Measurements from ENCODE around the gene GJB2.
"Not testable (repeated sequence)": the region's sequence is repeated elsewhere in the genome, so short reads cannot be mapped to it uniquely, and the experiment has no call there.

The GJB2 gene

GRCh38 chr13:20165417-20166257, 27.1 kb downstream of the GJB2 start:
- DNase-seq (ENCODE audit: low read depth): no peak

GRCh38 chr13:20161951-20162300, 30.8 kb downstream of the GJB2 start:
- no peak for DNase-seq (ENCODE audit: low read depth)

- no peak for DNase-seq (ENCODE audit: low read depth)
Measured at GRCh38 chr13:20161275-20161950, 31.3 kb downstream of the GJB2 start.

- DNase-seq (ENCODE audit: low read depth): no peak
Measured at GRCh38 chr13:20160306-20161274, 32.1 kb downstream of the GJB2 start, which contains the start of gene GJA3. Gene GJA3 (minus strand): TSS chr13:20161052. CDS start chr13:20143288, 17,764 bp downstream.

GRCh38 chr13:20159646-20160305, 33.0 kb downstream of the GJB2 start:
- DNase-seq (ENCODE audit: low read depth): no peak

- no peak for DNase-seq (ENCODE audit: low read depth)
Measured at GRCh38 chr13:20157151-20157796, 35.5 kb downstream of the GJB2 start.

GRCh38 chr13:20156702-20157101, 36.0 kb downstream of the GJB2 start:
- DNase-seq (ENCODE audit: low read depth): no peak

- DNase-seq (ENCODE audit: low read depth): not testable (repeated sequence)
Measured at GRCh38 chr13:20153290-20153689, 39.4 kb downstream of the GJB2 start.

GRCh38 chr13:20151612-20152011, 41.1 kb downstream of the GJB2 start:
- DNase-seq (ENCODE audit: low read depth): no peak

- DNase-seq (ENCODE audit: low read depth): no peak
Measured at GRCh38 chr13:20151016-20151415, 41.7 kb downstream of the GJB2 start.

- DNase-seq (ENCODE audit: low read depth): no peak
Measured at GRCh38 chr13:20150561-20150960, 42.2 kb downstream of the GJB2 start.

- DNase-seq (ENCODE audit: low read depth): no peak
Measured at GRCh38 chr13:20149762-20150161, 43.0 kb downstream of the GJB2 start.

GRCh38 chr13:20148501-20149183, 44.1 kb downstream of the GJB2 start:
- DNase-seq (ENCODE audit: low read depth): no peak

- no peak for DNase-seq (ENCODE audit: low read depth)
Measured at GRCh38 chr13:20146381-20146780, 46.4 kb downstream of the GJB2 start.

GRCh38 chr13:20145521-20145920, 47.2 kb downstream of the GJB2 start:
- DNase-seq (ENCODE audit: low read depth): no peak

- no peak for DNase-seq (ENCODE audit: low read depth)
Measured at GRCh38 chr13:20144141-20144850, 48.4 kb downstream of the GJB2 start.

GRCh38 chr13:20142927-20143480, 49.7 kb downstream of the GJB2 start:
- no peak for DNase-seq (ENCODE audit: low read depth)

- DNase-seq (ENCODE audit: low read depth): no peak
Measured at GRCh38 chr13:20142023-20142926, 50.5 kb downstream of the GJB2 start.
